Mesodermal cell (in vitro differentiated cells): ENCODE results near the gene IL1B.
"Not testable (repeated sequence)": the region's sequence is repeated elsewhere in the genome, so short reads cannot be mapped to it uniquely, and the experiment has no call there.

Experiments used
- H3K27ac ChIP-seq: 2 replicates; pipeline ENCODE4 v1.7.0; 2013; ENCODE audit warnings: mild to moderate bottlenecking, low read depth, low read length, moderate library complexity; ENCODE audit not compliant: severe bottlenecking
- H3K36me3 ChIP-seq: 2 replicates; pipeline ENCODE4 v1.7.1; 2013; ENCODE audit warnings: mild to moderate bottlenecking, low read length, moderate library complexity; ENCODE audit not compliant: control insufficient read depth, insufficient read depth
- H3K4me1 ChIP-seq: one replicate; pipeline ENCODE4 v1.7.1; 2013; ENCODE audit warnings: mild to moderate bottlenecking, low read length; ENCODE audit not compliant: insufficient read depth, control insufficient read depth, poor library complexity, severe bottlenecking
- H3K4me3 ChIP-seq: 2 replicates; pipeline ENCODE4 v1.7.0; 2013; ENCODE audit warnings: low read length, control low read depth, mild to moderate bottlenecking; ENCODE audit not compliant: insufficient read depth, poor library complexity, severe bottlenecking; ENCODE audit errors: extremely low read depth
- H3K9me3 ChIP-seq: 2 replicates; pipeline ENCODE4 v1.7.1; 2013; ENCODE audit warnings: mild to moderate bottlenecking, low read length, moderate library complexity; ENCODE audit not compliant: control insufficient read depth
- WGBS, 2 experiments: methylation state at CpG; one replicate each; pipeline ENCODE4 v1.1.5; 2013; ENCODE audit warnings: missing lambda C conversion rate in 2 of 2; ENCODE audit not compliant: insufficient coverage in 2 of 2; 5-methylcytosine and 5-hydroxymethylcytosine counted together

The IL1B gene

DNA sequence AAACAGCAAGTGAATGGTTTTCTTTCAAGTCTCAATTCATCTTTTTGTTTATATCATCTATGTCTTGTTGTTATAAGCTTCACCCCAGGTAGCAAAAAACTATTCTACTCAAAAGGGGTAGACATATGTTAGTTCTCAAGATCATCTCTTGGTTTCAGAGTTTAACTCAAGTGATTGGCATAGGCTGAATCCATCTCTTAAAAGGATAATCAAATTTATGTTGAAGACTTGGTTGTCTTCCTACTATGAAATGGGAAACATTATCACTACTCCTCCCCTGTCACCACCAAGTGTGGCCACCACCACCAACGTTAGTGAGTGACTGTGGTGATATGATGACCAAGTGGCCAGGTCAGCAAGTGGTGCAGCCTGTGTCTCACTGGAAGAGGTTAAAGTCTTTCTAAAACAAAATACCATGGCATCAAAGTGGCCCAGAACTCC, 1.5 kb downstream of the IL1B start:
- H3K36me3 ChIP-seq: no peaks in the 10 kb centered on the region
- H3K9me3 ChIP-seq: no peaks in the 10 kb centered on the region
- H3K4me1 ChIP-seq: peaks cover 2% of the 10 kb centered on the region
- WGBS, 2 experiments: no CpG with 5 or more reads among the region's 1 CpG
- no peak overlapping the region for H3K27ac ChIP-seq
- no peak overlapping the region for H3K4me3 ChIP-seq

DNA sequence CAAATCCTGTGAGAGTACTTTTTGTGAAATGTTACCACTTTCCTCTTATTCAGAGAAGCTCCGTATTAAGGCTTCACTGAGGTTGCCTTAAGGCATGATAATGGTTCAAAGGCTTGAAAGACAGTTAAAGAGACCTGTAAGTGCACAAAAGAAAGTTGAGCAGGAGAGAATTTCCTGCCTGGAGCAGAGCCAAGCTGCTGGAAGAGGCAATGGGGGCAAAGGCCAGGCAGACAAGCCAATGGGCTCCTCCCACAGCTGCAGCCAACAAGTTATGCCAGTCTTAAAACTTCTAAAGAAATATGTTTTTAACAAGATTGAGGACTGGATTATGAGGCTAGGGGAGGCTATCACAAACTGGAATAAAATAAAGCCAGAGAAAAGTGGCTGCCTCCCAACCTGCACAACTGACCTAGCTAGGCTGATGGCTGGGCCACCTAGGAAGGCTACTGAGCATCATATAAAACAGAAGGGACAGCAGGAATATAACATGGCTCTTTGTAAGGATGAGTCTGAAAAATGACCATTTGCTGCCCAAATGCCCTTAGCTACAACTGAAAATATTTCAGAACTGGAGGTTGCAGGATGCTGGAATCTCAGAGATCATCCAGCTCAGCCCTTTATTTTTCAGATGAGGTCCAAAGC, 2.1 kb downstream of the IL1B start:
- Histone ChIP-seq H3K9me3 (no peaks in the 10 kb centered on the region), H3K27ac (no peak overlapping the region), H3K4me3 (no peak overlapping the region), H3K4me1 (peaks cover 2% of the 10 kb centered on the region), H3K36me3 (no peaks in the 10 kb centered on the region)
- no CpG with 5 or more reads among the region's 1 CpG for WGBS, 2 experiments

DNA sequence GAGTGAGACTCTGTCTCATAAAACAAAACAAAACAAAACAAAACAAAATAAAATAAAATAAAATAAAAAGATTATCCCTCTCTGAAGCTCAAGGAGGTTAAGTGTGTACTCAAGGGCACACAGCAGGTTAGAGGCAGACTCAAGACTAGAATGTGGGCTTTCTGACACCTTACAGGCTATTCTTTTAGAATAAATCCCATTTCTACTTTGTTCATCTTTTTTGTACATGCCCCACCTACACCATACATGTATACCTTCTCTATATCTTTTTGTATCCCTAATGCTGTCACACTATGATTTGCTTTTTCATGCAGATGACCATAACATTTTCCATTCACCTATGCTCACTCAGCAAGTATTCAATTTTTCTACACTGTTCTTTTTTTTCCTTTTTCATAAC, 2.6 kb downstream of the IL1B start:
- peaks cover 2% of the 10 kb centered on the region for H3K4me1 ChIP-seq
- no peaks in the 10 kb centered on the region for H3K36me3 ChIP-seq
- H3K27ac ChIP-seq: no peak overlapping the region
- H3K9me3 ChIP-seq: no peaks in the 10 kb centered on the region
- H3K4me3 ChIP-seq: no peak overlapping the region

DNA sequence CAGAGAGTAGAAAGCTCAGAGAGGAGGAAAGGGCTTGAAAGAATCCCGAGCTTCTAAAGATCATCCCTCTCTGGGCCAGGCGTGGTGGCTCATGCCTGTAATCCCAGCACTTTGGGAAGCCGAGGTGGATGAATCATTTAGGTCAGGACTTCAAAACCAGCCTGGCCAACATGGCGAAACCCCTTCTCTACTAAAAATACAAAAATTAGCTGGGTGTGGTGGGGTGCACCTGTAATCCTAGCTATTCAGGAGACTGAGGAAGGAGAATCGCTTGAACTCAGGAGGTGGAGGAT, 3.0 kb downstream of the IL1B start:
- not testable (repeated sequence) for H3K4me3 ChIP-seq, H3K36me3 ChIP-seq, H3K27ac ChIP-seq, H3K9me3 ChIP-seq, H3K4me1 ChIP-seq
- WGBS, 2 experiments: 90 to 91% methylated on average over 1 to 3 of the region's 5 CpGs

DNA sequence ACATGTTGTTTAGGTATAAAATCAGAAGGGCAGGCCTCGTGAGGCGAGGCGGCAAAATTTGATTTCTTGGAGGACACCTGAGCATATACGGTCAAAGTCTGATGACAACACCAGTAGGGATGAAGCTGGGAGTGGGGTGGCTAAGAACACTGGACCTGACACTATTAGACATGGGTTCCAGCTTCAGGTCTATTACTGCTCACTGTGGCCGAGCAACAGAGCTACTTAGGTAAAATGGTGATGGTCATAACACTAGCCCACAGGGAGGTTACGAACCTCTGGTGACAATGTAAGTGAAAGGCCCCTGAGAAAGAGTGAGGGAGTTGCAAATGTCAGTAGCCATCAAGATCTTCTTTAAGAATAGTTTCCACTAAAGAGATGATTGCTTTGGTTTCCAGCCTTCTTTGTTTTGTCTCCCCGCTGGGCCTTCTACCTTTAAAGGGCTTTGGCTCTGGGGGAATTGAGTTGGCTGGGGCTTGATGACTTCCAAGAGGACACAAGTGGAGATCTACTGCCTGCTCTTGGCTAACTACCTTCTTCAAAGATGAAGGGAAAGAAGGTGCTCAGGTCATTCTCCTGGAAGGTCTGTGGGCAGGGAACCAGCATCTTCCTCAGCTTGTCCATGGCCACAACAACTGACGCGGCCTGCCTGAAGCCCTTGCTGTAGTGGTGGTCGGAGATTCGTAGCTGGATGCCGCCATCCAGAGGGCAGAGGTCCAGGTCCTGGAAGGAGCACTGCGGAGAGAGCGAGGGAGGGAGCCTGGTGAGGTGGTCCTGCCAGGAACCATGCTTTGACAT, 3.5 kb downstream of the IL1B start:
- H3K9me3 ChIP-seq: no peaks in the 10 kb centered on the region
- no peaks in the 10 kb centered on the region for H3K4me1 ChIP-seq
- no peaks in the 10 kb centered on the region for H3K36me3 ChIP-seq
- H3K27ac ChIP-seq: no peak overlapping the region
- WGBS, 2 experiments: 89% methylated on average over 11 to 14 of the region's 14 CpGs
- H3K4me3 ChIP-seq: no peak overlapping the region

DNA sequence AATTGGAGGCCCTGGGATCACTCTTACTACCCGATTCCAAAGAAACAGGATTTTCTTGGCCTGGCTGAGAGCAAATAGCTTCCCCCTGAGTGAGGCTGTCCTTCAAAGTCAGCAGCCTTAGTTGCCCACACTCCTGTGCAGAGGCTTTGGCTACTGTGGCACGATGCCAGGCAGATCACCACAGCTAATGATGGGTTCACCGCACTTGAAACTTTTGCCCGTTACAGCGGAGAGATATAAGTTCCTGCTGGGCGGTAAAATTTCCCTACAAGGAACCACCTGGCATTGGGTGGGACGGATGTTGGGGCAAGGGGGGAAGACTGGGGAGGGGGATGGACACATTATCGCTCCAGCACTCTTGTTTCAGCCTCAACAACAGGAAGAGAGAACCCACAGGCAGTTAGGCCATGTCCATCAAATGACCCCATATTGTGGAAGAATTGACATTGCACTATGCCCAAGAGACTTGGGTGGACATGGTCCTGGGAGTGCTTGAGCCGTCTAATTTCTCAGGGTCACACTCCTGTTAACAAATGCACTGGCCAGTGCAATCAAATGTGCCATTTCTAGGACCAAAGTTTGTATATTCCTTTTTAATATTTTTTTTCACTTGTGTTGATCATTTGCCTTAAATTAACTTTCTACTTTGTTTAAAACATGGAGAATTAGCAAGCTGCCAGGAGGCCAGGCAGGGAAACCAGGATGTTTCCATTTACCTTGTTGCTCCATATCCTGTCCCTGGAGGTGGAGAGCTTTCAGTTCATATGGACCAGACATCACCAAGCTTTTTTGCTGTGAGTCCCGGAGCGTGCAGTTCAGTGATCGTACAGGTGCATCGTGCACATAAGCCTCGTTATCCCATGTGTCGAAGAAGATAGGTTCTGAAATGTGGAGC, 4.4 kb downstream of the IL1B start:
- no peak overlapping the region for H3K4me3 ChIP-seq
- no peak overlapping the region for H3K27ac ChIP-seq
- no peaks in the 10 kb centered on the region for H3K36me3 ChIP-seq
- 94 to 96% methylated on average over 13 of the region's 15 CpGs for WGBS, 2 experiments
- no peaks in the 10 kb centered on the region for H3K9me3 ChIP-seq
- H3K4me1 ChIP-seq: no peaks in the 10 kb centered on the region

DNA sequence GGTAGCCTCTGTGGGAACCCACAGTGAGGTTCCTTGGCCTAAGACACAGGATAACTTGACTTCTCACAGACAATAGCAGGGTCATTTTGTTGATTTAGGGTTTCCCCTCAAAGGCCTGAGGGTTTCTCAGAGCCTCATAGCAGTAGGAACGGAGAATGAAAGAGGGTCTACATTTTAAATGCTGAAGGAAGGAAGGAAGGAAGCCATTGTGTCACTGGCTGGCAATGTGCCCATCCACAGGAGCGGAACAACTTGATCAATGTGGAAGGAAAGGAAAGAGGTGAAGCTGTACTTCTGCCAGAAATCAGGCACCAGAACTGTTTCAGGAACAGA, 5.1 kb downstream of the IL1B start:
- H3K36me3 ChIP-seq: no peaks in the 10 kb centered on the region
- H3K27ac ChIP-seq: no peak overlapping the region
- 92 to 94% methylated on average over 2 of the region's 2 CpGs for WGBS, 2 experiments
- no peaks in the 10 kb centered on the region for H3K4me1 ChIP-seq
- no peak overlapping the region for H3K4me3 ChIP-seq
- H3K9me3 ChIP-seq: no peaks in the 10 kb centered on the region

DNA sequence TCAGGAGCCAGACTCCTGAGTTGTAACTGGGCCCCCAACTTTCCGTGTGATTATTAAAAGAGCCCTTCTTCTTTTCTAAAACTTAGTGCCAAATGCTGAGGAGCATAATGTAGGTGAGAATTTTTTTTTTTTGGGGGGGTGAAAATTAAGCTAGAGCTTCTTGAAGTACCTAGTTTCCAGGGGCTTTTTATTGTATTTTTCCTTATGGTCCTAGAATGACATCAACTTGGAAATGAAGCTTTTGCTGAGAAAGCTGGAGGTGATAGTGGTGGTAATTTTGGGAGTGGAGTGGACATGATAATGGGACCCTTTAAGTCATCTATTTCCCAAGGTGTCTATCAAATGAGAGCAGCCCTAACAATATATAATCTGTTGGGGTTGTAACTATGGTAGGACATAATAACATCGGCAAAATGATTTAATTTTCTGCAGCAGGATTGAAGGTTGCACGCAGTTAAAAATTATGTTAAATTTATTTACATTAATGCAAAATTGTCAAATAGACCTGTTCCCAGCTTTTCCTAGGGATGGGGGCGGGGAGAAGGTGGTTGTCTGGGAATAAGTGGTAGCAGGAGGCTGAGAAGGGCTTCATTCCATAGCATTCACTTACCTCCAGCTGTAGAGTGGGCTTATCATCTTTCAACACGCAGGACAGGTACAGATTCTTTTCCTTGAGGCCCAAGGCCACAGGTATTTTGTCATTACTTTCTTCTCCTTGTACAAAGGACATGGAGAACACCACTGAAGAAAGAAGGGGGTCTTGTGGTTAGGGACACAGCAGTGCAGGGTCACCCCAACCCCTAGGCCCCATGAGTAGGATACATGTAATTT, 5.7 kb downstream of the IL1B start:
- Histone ChIP-seq H3K4me1 (no peaks in the 10 kb centered on the region), H3K36me3 (no peaks in the 10 kb centered on the region), H3K4me3 (no peak overlapping the region), H3K9me3 (no peaks in the 10 kb centered on the region), H3K27ac (no peak overlapping the region)
- 40% methylated on average over 1 of the region's 5 CpGs; no CpG with 5 or more reads in 1 of the 2 experiments for WGBS, 2 experiments

GRCh38 chr2:112829961-112830681, 6.5 kb downstream of the IL1B start:
- WGBS, 2 experiments: 89 to 92% methylated on average over 8 to 9 of the region's 10 CpGs
- no peaks in the 10 kb centered on the region for H3K4me1 ChIP-seq
- no peaks in the 10 kb centered on the region for H3K36me3 ChIP-seq
- H3K4me3 ChIP-seq: no peak overlapping the region
- H3K27ac ChIP-seq: no peak overlapping the region
- H3K9me3 ChIP-seq: no peaks in the 10 kb centered on the region
